Measurements from ENCODE around the gene C10orf95.
A peak's percentile ranks its signal among the peaks of the same experiment; 100 is the strongest.

GRCh38 chr10:102418622-102419268 lies 32.6 kb downstream of the C10orf95 start, which contains the start of gene PSD:
- no peak for TF ChIP-seq JUNB (IDR thresholded peaks at IDR 0.05; ENCODE audit: unreplicated experiment)
- peak; percentile 46; the same call in 1 of the 2 replicates for TF ChIP-seq POLR2AphosphoS5 (IDR thresholded peaks at IDR 0.05; ENCODE audit: low read depth)
- no peak for TF ChIP-seq CTCF (conservative IDR thresholded peaks at IDR 0.05; ENCODE audit: low read depth in 2 of 2)
- TF ChIP-seq EZH2phosphoT487 (IDR thresholded peaks at IDR 0.05; ENCODE audit: unreplicated experiment): no peak
- TF ChIP-seq EZH2 (IDR thresholded peaks at IDR 0.05; ENCODE audit: low read depth, unreplicated experiment): no peak
- TF ChIP-seq, protein P1, sequence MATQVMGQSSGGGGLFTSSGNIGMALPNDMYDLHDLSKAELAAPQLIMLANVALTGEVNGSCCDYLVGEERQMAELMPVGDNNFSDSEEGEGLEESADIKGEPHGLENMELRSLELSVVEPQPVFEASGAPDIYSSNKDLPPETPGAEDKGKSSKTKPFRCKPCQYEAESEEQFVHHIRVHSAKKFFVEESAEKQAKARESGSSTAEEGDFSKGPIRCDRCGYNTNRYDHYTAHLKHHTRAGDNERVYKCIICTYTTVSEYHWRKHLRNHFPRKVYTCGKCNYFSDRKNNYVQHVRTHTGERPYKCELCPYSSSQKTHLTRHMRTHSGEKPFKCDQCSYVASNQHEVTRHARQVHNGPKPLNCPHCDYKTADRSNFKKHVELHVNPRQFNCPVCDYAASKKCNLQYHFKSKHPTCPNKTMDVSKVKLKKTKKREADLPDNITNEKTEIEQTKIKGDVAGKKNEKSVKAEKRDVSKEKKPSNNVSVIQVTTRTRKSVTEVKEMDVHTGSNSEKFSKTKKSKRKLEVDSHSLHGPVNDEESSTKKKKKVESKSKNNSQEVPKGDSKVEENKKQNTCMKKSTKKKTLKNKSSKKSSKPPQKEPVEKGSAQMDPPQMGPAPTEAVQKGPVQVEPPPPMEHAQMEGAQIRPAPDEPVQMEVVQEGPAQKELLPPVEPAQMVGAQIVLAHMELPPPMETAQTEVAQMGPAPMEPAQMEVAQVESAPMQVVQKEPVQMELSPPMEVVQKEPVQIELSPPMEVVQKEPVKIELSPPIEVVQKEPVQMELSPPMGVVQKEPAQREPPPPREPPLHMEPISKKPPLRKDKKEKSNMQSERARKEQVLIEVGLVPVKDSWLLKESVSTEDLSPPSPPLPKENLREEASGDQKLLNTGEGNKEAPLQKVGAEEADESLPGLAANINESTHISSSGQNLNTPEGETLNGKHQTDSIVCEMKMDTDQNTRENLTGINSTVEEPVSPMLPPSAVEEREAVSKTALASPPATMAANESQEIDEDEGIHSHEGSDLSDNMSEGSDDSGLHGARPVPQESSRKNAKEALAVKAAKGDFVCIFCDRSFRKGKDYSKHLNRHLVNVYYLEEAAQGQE (IDR thresholded peaks at IDR 0.05; ENCODE audit: unreplicated experiment): peak; percentile 15
- TF ChIP-seq STAT1 (IDR thresholded peaks at IDR 0.05; ENCODE audit: unreplicated experiment): no peak
